Activated B cell treated with CpG ODN at 0.5 μM for 24 hours (primary cell): ENCODE results near the gene SELENOM. TPM values are rescaled to one million over a fixed set of nuclear protein-coding genes. Genes with fewer than 3 reads are reported as not detected.
A peak's percentile ranks its signal among the peaks of the same experiment; 100 is the strongest.

Experiments
- ATAC-seq: fragments of 200-7000 bp; cut with Tn5 transposase; one replicate; pipeline ENCODE4 v1.10.0; 2021; ENCODE audit warnings: low read depth, mild to moderate bottlenecking, moderate library complexity
- CTCF ChIA-PET: fragments of 350-600 bp; sonication (Branson Sonifier 250); formaldehyde crosslinking; loops from one replicate; lab custom pipeline; 2021; ENCODE audit warnings: antibody characterized with exemption; lab: Charles Lee
- POLR2A ChIA-PET: fragments of 350-600 bp; sonication (Branson Sonifier 250); formaldehyde crosslinking; loops from one replicate; lab custom pipeline; 2021; ENCODE audit warnings: antibody characterized with exemption; lab: Charles Lee
- DNase-seq: peaks from one replicate; pipeline ENCODE4 v3.0.0; 2022
- H3K27ac Mint-ChIP-seq: one replicate; pipeline ENCODE4 v1.8.0; 2020; ENCODE audit warnings: mixed read lengths
- H3K27me3 Mint-ChIP-seq: one replicate; pipeline ENCODE4 v1.8.0; 2021; ENCODE audit warnings: mixed read lengths
- H3K36me3 Mint-ChIP-seq: one replicate; pipeline ENCODE4 v1.8.0; 2021; ENCODE audit warnings: low read depth, mixed read lengths
- H3K4me1 Mint-ChIP-seq: one replicate; pipeline ENCODE4 v1.8.0; 2021; ENCODE audit warnings: mixed read lengths
- H3K4me3 Mint-ChIP-seq: one replicate; pipeline ENCODE4 v1.8.0; 2020; ENCODE audit warnings: mild to moderate bottlenecking, mixed read lengths
- H3K9me3 Mint-ChIP-seq: one replicate; pipeline ENCODE4 v1.8.0; 2020; ENCODE audit warnings: mixed read lengths
- CTCF ChIP-seq: fragments of 200-600 bp; IDR thresholded peaks from one replicate; pipeline ENCODE4 v1.8.0; 2022; ENCODE audit warnings: antibody characterized with exemption, mild to moderate bottlenecking
- intact Hi-C: fragments of 100-400 bp; cut with micrococcal nuclease; formaldehyde crosslinking; loops from one replicate; pipeline ENCODE4 v1.15.1; 2024
- total RNA-seq: library from RNA; stranded (reverse); gene quantifications from 2 replicates; pipeline ENCODE4 v1.2.3, GENCODE V29; 2022

The SELENOM gene
- total RNA-seq, 1 donor from 2014 or later = 9.0 TPM

- ATAC-seq (no peak), DNase-seq (no peak)
- no peak for TF ChIP-seq CTCF
- Mint-ChIP-seq H3K9me3 (no peaks in the 10 kb centered on the region), H3K4me3 (peak overlapping the region; percentile 15), H3K36me3 (no peaks in the 10 kb centered on the region), H3K27ac (no peak overlapping the region), H3K27me3 (no peaks in the 10 kb centered on the region), H3K4me1 (peaks cover 49% of the 10 kb centered on the region)
- intact Hi-C loops = loop anchor here (10.0 kb wide), 3 partner anchors 408 to 662 kb away; partner anchors contain the start of genes DUSP18, MTFP1 and SFI1
- ChIA-PET CTCF (interaction anchor here (2.9 kb wide), 1 partner anchor 21 kb away, joined by 15 read pairs; the partner anchor contains the start of gene SELENOM), POLR2A (interaction anchor here (0.6 to 1.4 kb wide), 2 partner anchors 73 to 237 kb away, joined by 4 to 7 read pairs; partner anchors contain the start of gene RNF185)
Observed at GRCh38 chr22:31086703-31087330, 20.6 kb downstream of the SELENOM start.

- Mint-ChIP-seq H3K36me3 (no peaks in the 10 kb centered on the region), H3K4me3 (no peak overlapping the region), H3K9me3 (no peaks in the 10 kb centered on the region), H3K27ac (peak overlapping the region; percentile 80), H3K27me3 (no peaks in the 10 kb centered on the region), H3K4me1 (peaks cover 54% of the 10 kb centered on the region)
- TF ChIP-seq CTCF = no peak
- DNase-seq (no peak), ATAC-seq (no peak)
- ChIA-PET POLR2A (interaction anchor here (2.6 to 4.3 kb wide), 2 partner anchors 74 to 117 kb away, joined by 14 to 41 read pairs; partner anchors contain the start of genes MORC2, RNF185 and TUG1), CTCF (interaction anchor here (1.5 to 2.9 kb wide), 3 partner anchors 22 to 452 kb away, joined by 8 to 15 read pairs (median 8); partner anchors contain the start of gene SELENOM)
- intact Hi-C loops = loop anchor here (1.0 to 10.0 kb wide), 6 partner anchors 75 to 661 kb away; partner anchors contain the start of genes DUSP18, MTFP1, RNF185 and SFI1
Observed at GRCh38 chr22:31085928-31086327, 21.4 kb downstream of the SELENOM start.

GRCh38 chr22:31085493-31085824 is 21.9 kb downstream of the SELENOM start:
- POLR2A ChIA-PET = interaction anchor here (0.8 to 4.3 kb wide), 9 partner anchors 18 to 662 kb away, joined by 3 to 41 read pairs (median 6); partner anchors contain the start of genes MORC2, RNF185, SELENOM and SLC35E4

GRCh38 chr22:31084811-31085492 is 22.4 kb downstream of the SELENOM start:
- DNase-seq = peak; percentile 83
- TF ChIP-seq CTCF = peak; percentile 49
- intact Hi-C loops = loop anchor here (1.0 to 10.0 kb wide), 12 partner anchors 22 to 818 kb away; partner anchors contain the start of genes DUSP18, LIMK2, MTFP1 and OSM
- ChIA-PET CTCF (interaction anchor here (0.6 to 2.9 kb wide), 9 partner anchors 11 to 452 kb away, joined by 3 to 15 read pairs (median 7); partner anchors contain the start of genes SELENOM and TUG1), POLR2A (interaction anchor here (0.8 to 4.3 kb wide), 13 partner anchors 18 to 661 kb away, joined by 3 to 41 read pairs (median 4); partner anchors contain the start of genes MORC2, PATZ1, RNF185 and SELENOM)
- Mint-ChIP-seq H3K4me1 (peaks cover 51% of the 10 kb centered on the region), H3K27ac (peak overlapping the region; percentile 80), H3K9me3 (no peaks in the 10 kb centered on the region), H3K4me3 (peak overlapping the region; percentile 86), H3K36me3 (no peaks in the 10 kb centered on the region), H3K27me3 (no peaks in the 10 kb centered on the region)
- ATAC-seq = peak; percentile 78

More at GRCh38 chr22:31085493-31085824, 21.9 kb downstream of the SELENOM start:
- no peak for TF ChIP-seq CTCF
- H3K4me1 Mint-ChIP-seq = peaks cover 54% of the 10 kb centered on the region
- H3K27me3 Mint-ChIP-seq = no peaks in the 10 kb centered on the region
- CTCF ChIA-PET = interaction anchor here (0.6 to 2.9 kb wide), 8 partner anchors 11 to 451 kb away, joined by 3 to 15 read pairs (median 8); partner anchors contain the start of genes SELENOM and TUG1
- H3K27ac Mint-ChIP-seq = peak overlapping the region; percentile 80
- peak; percentile 1 for ATAC-seq
- no peaks in the 10 kb centered on the region for H3K9me3 Mint-ChIP-seq
- H3K4me3 Mint-ChIP-seq = peak overlapping the region; percentile 83
- DNase-seq = no peak
- intact Hi-C loops = loop anchor here (1.0 to 10.0 kb wide), 6 partner anchors 75 to 661 kb away; partner anchors contain the start of genes DUSP18, MTFP1, RNF185 and SFI1
- H3K36me3 Mint-ChIP-seq = no peaks in the 10 kb centered on the region
